Measurements from ENCODE around the gene TCHHL1.
"Not testable (repeated sequence)": the region's sequence is repeated elsewhere in the genome, so short reads cannot be mapped to it uniquely, and the experiment has no call there.

Gene TCHHL1

GRCh38 chr1:152086760-152087159 is 2.1 kb downstream of the TCHHL1 start:
- DNase-seq (ENCODE audit: low read depth), result no peak

GRCh38 chr1:152084853-152085252 is 4.0 kb downstream of the TCHHL1 start:
- no peak for DNase-seq (ENCODE audit: low read depth)

DNA sequence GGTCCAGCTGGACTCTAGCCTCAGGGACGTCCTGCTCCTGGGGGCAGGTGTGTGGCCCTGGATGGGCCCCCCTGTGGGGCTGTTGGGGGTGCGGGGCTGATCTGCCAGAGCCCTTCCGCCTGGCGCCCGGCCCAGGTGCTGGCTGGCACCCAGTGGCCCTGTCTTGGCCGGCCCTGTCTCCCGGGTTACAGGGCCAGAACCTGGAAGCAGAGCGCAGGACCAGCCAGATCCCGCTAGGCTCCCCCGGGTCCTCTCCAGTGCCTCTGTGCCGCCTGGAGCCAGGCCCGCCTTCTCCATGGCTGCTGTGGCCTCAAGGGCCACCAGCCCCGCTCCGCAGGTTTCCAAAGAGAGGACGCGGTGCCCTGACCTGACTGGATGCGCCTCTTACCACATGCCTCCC is 7.8 kb downstream of the TCHHL1 start:
- DNase-seq (ENCODE audit: low read depth), result not testable (repeated sequence)

DNA sequence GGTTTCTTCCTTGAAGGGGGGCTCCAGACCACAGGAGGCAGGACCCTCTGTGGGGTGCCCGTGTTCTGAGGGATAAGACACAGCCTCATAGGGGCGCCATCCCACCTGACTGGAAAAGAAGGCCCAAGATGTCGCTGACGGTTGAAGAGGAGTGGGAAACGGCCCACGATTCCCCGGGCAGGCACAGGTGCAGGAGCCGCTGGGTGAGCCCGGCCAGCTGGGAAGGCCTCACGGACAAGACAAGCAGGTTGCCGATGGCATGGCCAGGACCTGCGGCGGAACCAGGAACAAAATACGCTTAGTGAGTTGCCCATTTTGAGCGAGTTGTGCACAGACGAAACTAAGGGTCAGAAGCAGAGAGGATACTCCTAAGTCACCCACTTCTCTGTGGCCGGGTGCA is 8.4 kb downstream of the TCHHL1 start:
- DNase-seq (ENCODE audit: low read depth), result not testable (repeated sequence)

DNA sequence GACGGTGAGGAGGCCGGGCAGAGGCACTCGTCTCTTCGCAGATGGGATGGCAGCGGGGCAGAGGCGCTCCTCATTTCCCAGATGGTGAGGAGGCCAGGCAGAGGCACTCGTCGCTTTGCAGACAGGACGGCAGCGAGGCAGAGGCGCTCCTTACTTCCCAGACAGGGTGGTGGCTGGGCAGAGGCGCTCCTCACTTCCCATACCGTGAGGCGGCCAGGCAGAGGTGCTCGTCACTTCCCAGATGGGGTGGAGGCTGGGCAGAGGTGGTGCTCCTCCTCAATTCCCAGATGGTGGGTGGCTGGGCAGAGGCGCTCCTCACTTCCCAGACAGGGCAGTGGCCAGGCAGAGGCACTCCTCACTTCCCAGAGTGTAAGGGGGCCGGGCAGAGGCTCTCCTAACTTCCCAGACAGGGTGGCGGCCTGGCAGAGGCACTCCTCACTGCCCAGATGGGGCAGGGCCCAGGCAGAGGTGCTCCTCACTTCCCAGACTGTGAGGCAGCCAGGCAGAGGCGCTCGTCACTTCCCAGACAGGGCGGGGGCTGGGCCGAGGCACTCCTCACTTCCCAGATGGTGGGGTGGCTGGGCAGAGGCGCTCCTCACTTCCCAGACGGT is 9.9 kb downstream of the TCHHL1 start:
- no peak for DNase-seq (ENCODE audit: low read depth)

DNA sequence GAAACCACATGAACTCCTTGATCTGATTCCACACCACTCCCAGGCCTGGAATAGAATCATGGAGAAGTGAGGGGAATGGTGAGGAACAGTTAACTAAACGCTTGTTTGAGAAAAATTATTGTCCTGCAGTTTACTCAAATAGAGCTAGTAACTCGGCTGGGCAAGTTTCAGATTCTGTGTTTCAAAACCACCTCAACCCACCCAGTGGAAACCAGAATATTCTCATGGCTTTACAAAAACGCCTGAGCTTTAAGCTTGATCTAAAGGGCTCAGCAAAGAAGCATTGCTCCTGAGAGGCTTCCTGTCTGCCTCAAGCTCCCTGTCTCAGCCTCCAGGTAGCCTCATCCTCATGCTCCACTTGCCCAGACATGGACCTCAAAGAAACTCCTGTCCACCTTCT is 16.6 kb downstream of the TCHHL1 start:
- no peak for DNase-seq (ENCODE audit: low read depth)

GRCh38 chr1:152071123-152071522 is 17.7 kb downstream of the TCHHL1 start:
- DNase-seq (ENCODE audit: low read depth), result no peak

GRCh38 chr1:152067929-152068328 is 20.9 kb downstream of the TCHHL1 start:
- no peak for DNase-seq (ENCODE audit: low read depth)

DNA sequence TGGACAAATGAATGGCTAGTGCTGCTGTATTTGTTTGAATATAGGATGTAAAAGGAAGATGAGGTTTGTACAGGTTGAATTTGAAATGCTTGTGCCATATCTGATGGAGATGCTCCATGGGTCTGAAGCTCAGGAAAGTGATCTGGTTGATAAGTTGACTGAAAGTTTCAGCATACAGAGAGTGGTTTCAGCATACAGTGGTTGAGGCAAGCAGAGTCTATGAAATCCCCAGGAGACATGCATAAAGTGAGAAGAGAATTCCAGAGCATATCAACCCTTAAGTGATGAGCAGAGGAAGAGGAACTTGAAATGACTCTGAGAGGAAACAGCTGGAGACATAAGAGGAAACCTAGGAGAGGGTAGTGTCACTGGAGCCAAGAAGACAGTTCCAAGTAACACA is 21.7 kb downstream of the TCHHL1 start:
- DNase-seq (ENCODE audit: low read depth), result no peak

GRCh38 chr1:152061952-152062351 is 26.9 kb downstream of the TCHHL1 start:
- no peak for DNase-seq (ENCODE audit: low read depth)

GRCh38 chr1:152053375-152053774 is 35.5 kb downstream of the TCHHL1 start:
- no peak for DNase-seq (ENCODE audit: low read depth)

DNA sequence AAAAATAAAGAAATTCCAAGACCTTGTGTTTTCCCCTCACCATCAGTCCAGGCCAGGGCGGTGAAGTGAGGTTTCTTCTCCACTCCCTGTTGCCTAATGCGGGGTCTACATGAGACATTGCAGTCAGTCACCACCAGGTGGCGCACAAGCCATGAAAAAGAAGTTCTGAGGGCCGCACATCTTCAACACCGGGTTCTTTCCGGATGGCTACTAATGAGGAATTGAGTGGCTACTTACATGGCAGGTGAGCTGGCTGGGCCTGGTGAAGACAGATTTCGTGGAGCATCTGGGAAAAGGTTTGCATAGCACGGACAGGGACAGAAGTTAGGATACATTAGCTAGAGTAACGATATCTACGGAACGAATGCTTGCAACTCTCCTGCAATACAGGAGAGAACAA is 36.3 kb downstream of the TCHHL1 start:
- DNase-seq (ENCODE audit: low read depth), result peak; percentile 78

- no peak for DNase-seq (ENCODE audit: low read depth)
Observed at GRCh38 chr1:152050886-152051675, 37.8 kb downstream of the TCHHL1 start.

DNA sequence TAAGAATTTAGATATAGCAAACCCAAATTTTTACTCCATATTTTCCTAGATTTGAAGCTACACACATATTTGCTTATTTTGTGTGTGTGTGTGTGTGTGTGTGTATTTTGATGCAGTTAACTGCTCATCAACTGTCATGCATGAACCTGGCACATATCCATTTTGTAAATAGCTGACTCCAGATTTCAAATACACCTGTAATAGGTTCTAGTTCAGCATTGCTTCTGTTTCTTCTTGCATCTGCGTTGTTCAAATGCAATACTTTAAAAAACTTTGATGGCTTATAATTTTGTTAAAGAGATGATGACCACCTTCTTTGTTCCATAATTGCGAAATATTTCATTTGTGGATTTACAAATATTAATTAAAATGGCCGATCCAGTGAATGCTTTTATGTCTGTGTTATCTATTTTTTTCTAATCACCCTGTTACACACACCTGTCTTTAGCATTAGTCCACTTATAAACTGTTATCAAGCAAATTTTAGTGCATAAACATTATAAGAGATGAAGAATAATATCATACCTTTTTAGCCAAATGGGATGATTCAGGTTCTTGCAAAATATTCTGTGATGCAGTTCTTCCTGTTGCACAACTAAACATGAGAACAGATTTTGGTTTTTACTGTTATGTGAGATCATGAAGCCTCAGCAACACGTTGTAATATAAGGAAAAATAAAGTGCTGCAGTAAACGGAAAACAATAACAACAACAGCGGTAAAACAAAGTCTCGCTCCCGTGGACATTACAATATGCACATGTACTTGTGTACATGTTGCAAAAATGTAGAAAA is 39.4 kb downstream of the TCHHL1 start:
- DNase-seq (ENCODE audit: low read depth), result no peak

DNA sequence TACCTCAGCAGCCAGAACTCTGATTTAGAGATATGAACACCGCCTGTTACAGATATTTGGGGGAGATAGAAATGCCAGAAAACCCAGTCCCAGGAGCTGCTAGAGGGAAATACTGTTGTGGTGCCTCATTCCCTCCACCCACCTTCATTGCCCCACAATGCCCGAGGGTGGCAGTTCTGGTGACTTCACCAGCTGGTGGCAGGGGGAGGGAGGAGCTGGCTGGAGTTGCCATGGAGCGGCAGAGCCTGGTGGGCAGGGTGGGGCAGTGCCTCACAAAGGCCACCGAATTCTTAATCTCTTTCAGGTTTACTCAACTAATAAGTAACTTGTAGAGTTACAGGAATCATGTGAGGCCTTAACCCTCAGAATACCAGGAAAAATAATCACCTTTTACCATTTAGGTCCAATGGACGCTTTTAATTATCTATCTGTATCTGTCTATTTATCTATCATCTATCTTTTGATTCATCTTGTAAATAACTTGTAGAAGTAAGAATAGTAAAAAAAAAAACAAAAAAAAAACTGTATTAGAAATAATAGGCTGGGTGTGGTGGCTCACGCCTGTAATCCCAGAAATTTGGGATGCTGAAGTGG is 40.4 kb downstream of the TCHHL1 start:
- peak; percentile 40 for DNase-seq (ENCODE audit: low read depth)

DNA sequence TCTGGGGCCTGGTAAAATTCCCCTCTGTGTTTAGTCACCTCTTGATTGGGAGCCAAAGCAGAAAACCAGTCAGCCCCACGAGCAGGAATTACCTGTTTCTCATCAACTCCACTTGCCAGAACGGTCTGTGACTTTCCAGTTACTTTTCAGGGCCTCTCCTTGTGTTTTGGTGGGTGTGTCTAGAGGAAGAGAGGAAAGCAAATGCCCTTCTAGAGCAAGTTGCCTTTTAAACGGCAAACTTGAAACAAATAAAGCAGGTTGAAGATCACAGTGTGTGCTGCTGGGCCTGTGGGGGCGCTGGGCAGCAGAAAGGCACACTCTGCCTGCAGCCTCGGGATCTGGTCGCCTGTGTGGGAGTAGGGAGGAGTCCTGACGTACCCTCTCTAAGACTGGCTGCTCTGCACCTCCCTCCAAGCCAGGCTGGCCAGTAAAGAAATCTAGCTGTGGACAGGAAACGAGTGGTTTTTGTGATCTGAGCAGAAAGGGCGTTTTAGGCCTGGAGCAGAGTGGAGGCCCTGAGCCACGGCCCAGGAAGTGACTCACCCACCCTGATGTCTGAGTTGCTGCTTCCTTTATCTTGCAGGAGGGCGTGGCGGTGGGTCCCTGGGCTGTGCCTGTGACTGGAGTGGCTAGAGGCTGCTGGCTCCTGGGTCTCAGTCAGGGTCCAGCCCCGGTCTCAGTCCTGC is 41.0 kb downstream of the TCHHL1 start:
- peak; percentile 75 for DNase-seq (ENCODE audit: low read depth)

- DNase-seq (ENCODE audit: low read depth), result no peak
Observed at GRCh38 chr1:152047413-152047729, 41.5 kb downstream of the TCHHL1 start.

DNA sequence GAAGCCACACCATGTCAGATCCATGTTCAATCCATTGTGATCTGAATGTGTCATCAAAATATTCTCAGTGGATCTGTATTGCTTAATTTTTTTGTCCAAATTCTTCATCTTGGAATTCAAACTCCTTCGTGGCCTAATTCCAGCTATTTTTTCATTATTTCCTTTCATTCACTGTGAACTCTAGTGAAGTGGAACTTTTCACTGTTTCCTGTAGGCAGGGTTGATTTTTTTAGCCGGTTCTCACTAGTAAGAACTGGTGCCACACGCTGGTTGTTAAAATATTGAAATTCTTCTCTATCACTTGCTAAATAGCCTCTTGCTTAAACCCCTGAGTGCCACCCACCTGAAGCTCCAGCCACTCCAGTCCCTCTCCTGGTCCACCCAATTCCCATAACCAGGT is 44.5 kb downstream of the TCHHL1 start:
- no peak for DNase-seq (ENCODE audit: low read depth)

DNA sequence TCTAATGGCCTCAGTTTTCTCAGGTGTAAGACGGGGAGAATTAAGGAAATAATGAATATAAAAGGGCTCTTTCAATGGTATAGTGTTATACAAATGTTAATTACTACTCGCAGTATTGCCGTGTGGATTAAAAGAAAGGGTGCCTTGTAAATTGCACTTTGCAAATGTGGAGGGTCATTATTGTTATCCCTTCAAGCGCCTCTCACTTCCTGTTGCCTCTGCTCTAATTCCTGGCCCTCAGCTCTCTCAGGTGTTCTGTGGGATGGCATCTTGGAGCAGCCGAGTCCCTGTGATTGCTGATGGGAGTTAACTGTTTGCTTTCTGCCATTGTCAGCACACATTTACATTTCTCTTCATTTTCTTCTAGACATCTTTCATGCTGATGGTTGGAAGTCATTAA is 45.0 kb downstream of the TCHHL1 start:
- no peak for DNase-seq (ENCODE audit: low read depth)

DNA sequence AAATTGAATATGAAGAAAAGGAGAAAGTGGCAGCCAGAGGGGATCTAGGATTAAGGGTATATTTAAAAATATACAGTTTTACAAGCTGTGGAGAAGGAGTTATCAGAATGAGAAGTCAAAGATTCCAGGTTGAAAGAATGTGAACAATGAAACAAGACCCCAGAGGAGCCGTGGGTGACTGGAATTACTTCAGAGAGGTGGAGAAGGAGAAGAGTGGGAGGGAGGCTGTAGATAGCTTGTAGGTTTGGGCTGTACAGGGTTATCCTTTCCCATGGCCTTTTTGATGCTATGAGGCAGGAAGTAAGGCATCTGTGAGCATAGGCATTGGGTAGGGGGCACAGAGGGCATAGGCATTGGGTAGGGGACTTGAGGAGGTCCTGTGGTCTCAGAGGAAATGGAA is 46.8 kb downstream of the TCHHL1 start:
- DNase-seq (ENCODE audit: low read depth), result no peak

DNA sequence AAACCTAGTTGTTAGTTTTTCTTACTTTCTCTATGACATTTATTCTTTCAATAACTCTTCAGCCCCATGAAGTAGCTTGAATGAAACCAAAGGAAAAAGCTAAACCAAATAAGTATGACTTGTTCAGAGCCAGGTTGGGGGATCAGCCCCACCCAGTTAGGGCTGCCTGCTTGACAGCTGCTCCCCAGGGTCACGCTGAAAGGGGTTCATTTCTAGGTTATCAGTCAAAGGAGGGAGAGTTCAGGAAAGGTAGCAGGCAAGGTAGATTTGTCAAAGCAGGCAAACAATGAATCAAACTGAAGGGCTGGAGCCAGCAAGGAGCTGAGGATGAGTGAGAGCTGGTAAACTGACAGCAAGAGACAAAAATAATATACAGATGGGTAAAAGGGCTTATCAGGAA is 49.0 kb downstream of the TCHHL1 start:
- DNase-seq (ENCODE audit: low read depth), result no peak

DNA sequence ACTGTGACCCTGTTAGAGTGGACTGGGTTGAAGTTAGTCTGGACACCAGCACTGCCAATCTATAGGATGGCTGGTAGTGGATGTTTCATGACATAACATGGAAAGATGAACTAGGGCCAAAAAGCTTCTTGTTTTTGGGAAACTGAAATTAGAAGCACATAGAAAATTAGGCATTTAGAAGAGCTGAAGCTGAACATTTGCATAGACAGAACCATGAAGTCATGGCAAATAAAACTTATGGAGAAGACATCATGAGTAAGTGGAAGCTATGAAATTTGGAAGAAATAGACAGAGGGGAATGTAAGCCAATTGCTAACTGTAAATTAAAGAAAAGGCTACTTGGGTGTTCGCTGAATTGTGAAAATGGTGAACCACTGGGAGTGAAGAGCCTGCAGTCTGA is 49.4 kb downstream of the TCHHL1 start:
- no peak for DNase-seq (ENCODE audit: low read depth)
